ENCODE measurements around the gene IL10. TPM values are rescaled to one million over a fixed set of nuclear protein-coding genes. Genes with fewer than 3 reads are reported as not detected.

Gene IL10
- total RNA-seq, 4 donors from 2014 or later, result 0.26 to 0.61 (median 0.34) TPM

GRCh38 chr1:206732992-206733391 lies 39.3 kb downstream of the IL10 start:
- H3K27me3 ChIP-seq, result no peaks in the 10 kb centered on the region
- ATAC-seq (no peak), DNase-seq (no peak)
- no peaks in the 10 kb centered on the region for H3K9me3 ChIP-seq
- H3K27ac ChIP-seq, result no peak overlapping the region
- in situ Hi-C loops (cut with MboI; ENCODE audit: low sequenced_read_pairs in 4 of 4) (loop anchor here in 2 of 4 donors (10.0 kb wide), 2 partner anchors 82 to 182 kb away; no protein-coding TSS in a partner anchor), intact Hi-C loops (cut with DNase I; ENCODE audit: low total_unique reads) (loop anchor here (2.0 kb wide), 1 partner anchor 76 kb away; no protein-coding TSS in a partner anchor)
- TF ChIP-seq POLR2A (IDR thresholded peaks at IDR 0.05), result no peak
- TF ChIP-seq CTCF (IDR thresholded peaks at IDR 0.05 in 4 of 5, conservative IDR thresholded peaks at IDR 0.05 in 1 of 5), result no peak
- peaks cover 3 to 6% of the 10 kb centered on the region in 2 donors for H3K4me1 ChIP-seq
- peaks cover 3 to 51% of the 10 kb centered on the region in 2 donors for H3K36me3 ChIP-seq
- no peak overlapping the region for H3K4me3 ChIP-seq

- TF ChIP-seq CTCF (IDR thresholded peaks at IDR 0.05 in 4 of 5, conservative IDR thresholded peaks at IDR 0.05 in 1 of 5) (no peak), POLR2A (IDR thresholded peaks at IDR 0.05) (no peak)
- in situ Hi-C loops (cut with MboI; ENCODE audit: low sequenced_read_pairs in 4 of 4), result loop anchor here in 2 of 4 donors (10.0 kb wide), 2 partner anchors 82 to 182 kb away; no protein-coding TSS in a partner anchor
These were observed 39.8 kb downstream of the IL10 start for GRCh38 chr1:206732508-206732907.

GRCh38 chr1:206729507-206729906 lies 42.8 kb downstream of the IL10 start:
- Histone ChIP-seq H3K9me3 (no peaks in the 10 kb centered on the region), H3K27me3 (no peaks in the 10 kb centered on the region), H3K27ac (no peak overlapping the region), H3K4me3 (no peak overlapping the region), H3K4me1 (peaks cover 31 to 33% of the 10 kb centered on the region in 2 donors), H3K36me3 (peaks cover 3 to 51% of the 10 kb centered on the region in 2 donors)
- DNase-seq, result no peak
- TF ChIP-seq POLR2A (IDR thresholded peaks at IDR 0.05) (no peak), CTCF (IDR thresholded peaks at IDR 0.05 in 4 of 5, conservative IDR thresholded peaks at IDR 0.05 in 1 of 5) (no peak)
- no peak for ATAC-seq
- in situ Hi-C loops (cut with MboI; ENCODE audit: low sequenced_read_pairs in 4 of 4), result loop anchor here in 2 of 4 donors (5.0 kb wide), 1 partner anchor 183 kb away; no protein-coding TSS in a partner anchor
- intact Hi-C loops (cut with DNase I; ENCODE audit: low total_unique reads), result no loop called here

More at GRCh38 chr1:206732508-206732907, 39.8 kb downstream of the IL10 start:
- Histone ChIP-seq H3K4me1 (peaks cover 7% of the 10 kb centered on the region in 2 donors), H3K4me3 (no peak overlapping the region), H3K36me3 (peaks cover 3 to 51% of the 10 kb centered on the region in 2 donors), H3K27ac (no peak overlapping the region), H3K9me3 (no peaks in the 10 kb centered on the region), H3K27me3 (no peaks in the 10 kb centered on the region)
- DNase-seq (no peak), ATAC-seq (no peak)
- intact Hi-C loops (cut with DNase I; ENCODE audit: low total_unique reads), result loop anchor here (2.0 kb wide), 1 partner anchor 76 kb away; no protein-coding TSS in a partner anchor

- DNase-seq (no peak), ATAC-seq (no peak)
- Histone ChIP-seq H3K4me1 (peaks cover 36 to 38% of the 10 kb centered on the region in 2 donors), H3K9me3 (no peaks in the 10 kb centered on the region), H3K27me3 (no peaks in the 10 kb centered on the region), H3K4me3 (no peak overlapping the region), H3K27ac (no peak overlapping the region), H3K36me3 (peaks cover 3 to 51% of the 10 kb centered on the region in 2 donors)
- no peak for TF ChIP-seq POLR2A (IDR thresholded peaks at IDR 0.05)
- TF ChIP-seq CTCF (IDR thresholded peaks at IDR 0.05 in 4 of 5, conservative IDR thresholded peaks at IDR 0.05 in 1 of 5), result no peak
- in situ Hi-C loops (cut with MboI; ENCODE audit: low sequenced_read_pairs in 4 of 4), result loop anchor here in 2 of 4 donors (5.0 kb wide), 1 partner anchor 183 kb away; no protein-coding TSS in a partner anchor
- intact Hi-C loops (cut with DNase I; ENCODE audit: low total_unique reads), result no loop called here
These were observed 43.2 kb downstream of the IL10 start for GRCh38 chr1:206729050-206729449.
